GM13977 (cell line): Measurements from ENCODE around the gene EVI5L.
"Not testable (repeated sequence)": the region's sequence is repeated elsewhere in the genome, so short reads cannot be mapped to it uniquely, and the experiment has no call there.

Experiments
- DNase-seq: peaks from one replicate; pipeline ENCODE4 v3.0.0; 2012; ENCODE audit warnings: low spot score
- in situ Hi-C: fragments of 300-500 bp; cut with MboI; formaldehyde crosslinking; loops from one replicate; pipeline ENCODE4 v1.12.0; 2022; ENCODE audit warnings: low sequenced_read_pairs, low pct_unique_long_range_greater_than_20kb, mixed read lengths, inconsistent platforms; ENCODE audit not compliant: unreplicated experiment
- TF ChIP-seq, protein P1 (sequence below): IDR thresholded peaks from 2 replicates; pipeline ENCODE4 v1.5.1; 2012; ENCODE audit warnings: mild to moderate bottlenecking, control low read depth; ENCODE audit not compliant: insufficient read depth; ENCODE audit errors: extremely low read depth, missing control alignments

The EVI5L gene

DNA sequence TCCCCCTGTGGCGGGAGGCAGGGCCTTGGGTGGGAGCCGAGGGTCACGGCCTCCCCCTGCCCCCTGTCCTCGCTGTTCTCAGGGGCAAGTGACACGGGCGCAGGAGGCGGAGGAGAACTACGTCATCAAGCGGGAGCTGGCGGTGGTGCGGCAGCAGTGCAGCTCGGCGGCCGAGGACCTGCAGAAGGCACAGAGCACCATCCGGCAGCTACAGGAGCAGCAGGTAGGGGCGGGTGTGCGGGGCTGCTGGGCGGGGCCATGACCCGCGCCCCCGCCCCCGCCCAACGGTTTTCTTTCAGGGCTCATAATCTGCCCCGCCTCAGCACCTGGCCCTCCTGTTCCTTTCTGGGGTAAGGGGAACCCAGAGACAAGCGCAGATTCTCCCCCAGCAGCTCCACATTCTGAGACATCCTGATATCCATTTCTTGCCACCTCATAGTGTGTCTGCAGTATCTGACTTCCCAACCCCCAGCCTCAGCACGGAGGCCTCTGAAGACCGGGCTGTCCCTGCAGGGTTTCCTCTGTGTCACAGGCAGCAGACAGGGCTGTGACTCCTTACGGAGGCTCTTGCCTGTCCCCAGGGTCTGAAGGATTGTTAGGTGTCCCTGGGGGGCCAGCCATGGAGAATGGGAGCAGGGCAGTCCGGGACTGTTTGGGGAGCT is 28.2 kb downstream of the EVI5L start:
- TF ChIP-seq, protein P1, sequence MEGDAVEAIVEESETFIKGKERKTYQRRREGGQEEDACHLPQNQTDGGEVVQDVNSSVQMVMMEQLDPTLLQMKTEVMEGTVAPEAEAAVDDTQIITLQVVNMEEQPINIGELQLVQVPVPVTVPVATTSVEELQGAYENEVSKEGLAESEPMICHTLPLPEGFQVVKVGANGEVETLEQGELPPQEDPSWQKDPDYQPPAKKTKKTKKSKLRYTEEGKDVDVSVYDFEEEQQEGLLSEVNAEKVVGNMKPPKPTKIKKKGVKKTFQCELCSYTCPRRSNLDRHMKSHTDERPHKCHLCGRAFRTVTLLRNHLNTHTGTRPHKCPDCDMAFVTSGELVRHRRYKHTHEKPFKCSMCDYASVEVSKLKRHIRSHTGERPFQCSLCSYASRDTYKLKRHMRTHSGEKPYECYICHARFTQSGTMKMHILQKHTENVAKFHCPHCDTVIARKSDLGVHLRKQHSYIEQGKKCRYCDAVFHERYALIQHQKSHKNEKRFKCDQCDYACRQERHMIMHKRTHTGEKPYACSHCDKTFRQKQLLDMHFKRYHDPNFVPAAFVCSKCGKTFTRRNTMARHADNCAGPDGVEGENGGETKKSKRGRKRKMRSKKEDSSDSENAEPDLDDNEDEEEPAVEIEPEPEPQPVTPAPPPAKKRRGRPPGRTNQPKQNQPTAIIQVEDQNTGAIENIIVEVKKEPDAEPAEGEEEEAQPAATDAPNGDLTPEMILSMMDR = no peak
- DNase-seq = peak; percentile 16
- in situ Hi-C loops = no loop called here

- in situ Hi-C loops = not testable (repeated sequence)
- DNase-seq = peak; percentile 11
Observed at GRCh38 chr19:7859087-7859486, 29.1 kb downstream of the EVI5L start.

DNA sequence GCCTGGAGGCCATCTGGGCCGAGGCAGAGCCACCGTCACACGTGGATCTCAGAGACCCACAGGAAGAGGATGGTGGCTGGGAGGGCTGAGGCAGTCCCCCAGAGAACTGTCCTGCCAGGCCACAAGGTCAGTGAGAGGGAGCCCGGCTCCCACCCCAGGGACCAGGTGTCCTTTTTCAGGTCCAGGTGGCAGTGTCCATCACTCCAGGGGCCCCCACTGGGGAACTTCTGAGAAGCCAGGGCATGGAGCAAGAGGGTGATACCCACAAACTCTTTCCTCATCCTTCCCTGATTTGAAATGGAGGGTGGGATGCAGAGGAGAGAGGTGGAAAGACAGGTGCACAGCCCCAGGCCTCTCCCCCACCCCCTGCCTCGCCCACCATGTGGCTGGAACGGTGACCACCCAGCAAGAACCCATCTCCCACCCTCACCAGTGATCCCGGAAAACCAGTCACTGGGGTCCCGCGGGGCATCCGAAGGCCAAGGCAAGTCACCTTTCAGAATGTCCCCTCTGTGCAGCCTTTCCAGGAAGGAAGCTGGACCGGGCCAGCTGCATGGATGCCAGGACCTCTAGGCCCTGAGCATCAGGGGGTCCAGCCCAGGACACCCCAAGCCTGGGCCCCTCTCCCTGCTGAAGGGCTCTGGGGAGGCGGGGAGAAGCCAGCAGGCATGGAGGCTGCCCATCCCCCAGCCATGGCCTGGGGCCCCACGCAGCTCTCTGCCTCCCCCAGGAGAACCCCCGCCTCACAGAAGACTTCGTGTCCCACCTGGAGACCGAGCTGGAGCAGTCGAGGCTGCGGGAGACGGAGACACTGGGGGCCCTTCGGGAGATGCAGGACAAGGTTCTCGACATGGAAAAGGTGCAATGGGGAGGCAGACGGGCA is 30.1 kb downstream of the EVI5L start:
- in situ Hi-C loops = no loop called here
- TF ChIP-seq, protein P1 = no peak
- no peak for DNase-seq

DNA sequence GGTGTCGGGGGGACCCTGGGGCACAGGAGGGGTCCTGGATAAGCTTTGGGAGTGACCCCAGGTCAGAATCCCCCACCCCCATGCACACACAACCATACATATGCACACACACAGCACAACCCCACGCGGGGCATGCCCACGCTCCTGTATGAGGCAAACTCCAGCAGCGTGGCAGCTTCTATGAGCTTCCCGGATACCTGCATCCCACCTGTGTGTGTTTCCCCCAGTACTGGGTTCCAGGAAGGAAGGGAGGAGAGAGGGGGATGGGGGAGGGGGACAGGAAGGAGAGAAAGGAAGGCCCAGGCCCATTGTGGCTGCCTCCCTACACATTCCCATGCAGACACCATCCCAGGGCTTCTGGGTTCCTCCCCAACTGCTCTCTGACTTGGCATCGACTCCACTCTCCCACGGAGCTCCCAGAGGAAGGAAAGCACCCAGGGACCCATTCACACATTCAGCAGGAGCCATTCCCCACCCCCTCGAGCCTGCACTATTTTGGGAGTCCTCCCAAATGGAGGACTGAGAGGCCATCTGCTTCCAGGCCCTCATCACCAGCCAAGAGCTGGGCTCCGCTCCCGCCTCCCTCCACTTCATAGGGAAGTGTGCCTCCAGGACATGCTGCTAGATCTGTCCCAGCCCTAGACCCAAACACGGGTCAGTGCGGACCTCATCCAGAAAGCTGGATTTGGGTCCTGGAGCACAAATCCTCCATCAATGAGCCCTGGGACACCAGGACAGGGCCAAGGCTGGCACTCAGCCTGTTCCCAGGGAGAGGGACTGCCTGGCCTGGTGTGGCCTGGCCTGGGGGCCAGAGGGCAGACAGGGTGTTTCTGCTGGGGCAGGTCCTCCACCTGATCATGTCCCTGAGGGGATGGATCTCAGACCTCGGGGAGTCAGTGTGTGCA is 30.9 kb downstream of the EVI5L start:
- no peak for DNase-seq
- TF ChIP-seq, protein P1 = no peak
- in situ Hi-C loops = no loop called here

GRCh38 chr19:7861619-7862412 is 31.8 kb downstream of the EVI5L start:
- no peak for DNase-seq
- TF ChIP-seq, protein P1 = peak; percentile 41
- in situ Hi-C loops = no loop called here

DNA sequence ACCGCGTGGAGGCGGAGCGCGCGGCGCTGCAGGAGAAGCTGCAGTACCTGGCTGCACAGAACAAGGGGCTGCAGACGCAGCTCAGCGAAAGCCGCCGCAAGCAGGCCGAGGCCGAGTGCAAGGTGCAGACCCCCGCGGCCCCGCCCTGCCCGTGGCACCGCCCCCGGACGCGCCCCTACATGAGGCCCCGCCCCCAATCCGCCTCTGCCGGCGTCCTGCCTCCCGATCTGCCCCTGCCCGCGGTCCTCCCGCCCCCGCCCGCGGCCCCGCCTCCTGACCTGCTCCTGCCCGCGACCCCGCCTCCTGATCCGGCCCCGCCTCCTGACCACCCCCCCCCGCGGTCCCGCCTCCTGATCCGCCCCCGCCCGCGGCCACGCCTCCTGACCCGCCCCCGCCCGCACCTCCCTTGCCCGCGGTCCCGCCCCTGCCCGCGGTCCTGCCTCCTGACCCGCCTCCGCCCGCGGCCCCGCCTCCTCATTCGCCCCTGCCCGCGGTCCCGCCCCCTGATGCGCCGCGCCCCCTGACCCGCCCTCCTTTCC is 32.5 kb downstream of the EVI5L start:
- in situ Hi-C loops = no loop called here
- DNase-seq = peak; percentile 98
- TF ChIP-seq, protein P1 = no peak
